HepG2 (cell line): ENCODE measurements around the gene TOMM6. TPM values are rescaled to one million over a fixed set of nuclear protein-coding genes. Genes with fewer than 3 reads are reported as not detected.
A peak's percentile ranks its signal among the peaks of the same experiment; 100 is the strongest.

Experiments
- NRL ChIP-seq: sonication (generic); formaldehyde crosslinking; IDR thresholded peaks from 2 replicates; pipeline ENCODE4 v1.5.0; 2020; ENCODE audit warnings: missing genetic modification reagents, mild to moderate bottlenecking, moderate library complexity, borderline replicate concordance
- U2AF1 ChIP-seq: fragments of 200-400 bp; formaldehyde crosslinking; optimal IDR thresholded peaks from 2 replicates; pipeline ENCODE3; 2017; ENCODE audit warnings: mild to moderate bottlenecking, low read depth, low read length
- ZIK1 ChIP-seq: sonication (generic); formaldehyde crosslinking; IDR thresholded peaks from 2 replicates; pipeline ENCODE4 v1.5.0; 2020; ENCODE audit warnings: mild to moderate bottlenecking, low read depth, missing genetic modification reagents, borderline replicate concordance
- ZNF143 ChIP-seq: sonication (generic); formaldehyde crosslinking; IDR thresholded peaks from 2 replicates; pipeline ENCODE4 v1.4.0; 2020; ENCODE audit warnings: missing genetic modification reagents
- ZNF33A ChIP-seq: sonication (generic); formaldehyde crosslinking; IDR thresholded peaks from 2 replicates; pipeline ENCODE4 v1.5.1; 2020; ENCODE audit warnings: missing genetic modification reagents, mild to moderate bottlenecking, moderate library complexity, borderline replicate concordance
- ZNF891 ChIP-seq: sonication (generic); formaldehyde crosslinking; IDR thresholded peaks from 2 replicates; pipeline ENCODE4 v1.5.0; 2020; ENCODE audit warnings: mild to moderate bottlenecking, missing genetic modification reagents
- polyA plus RNA-seq, 8 experiments: library from polyadenylated mRNA; depleted of rRNA in 3 of 8; stranded (reverse) in 7 of 8; unstranded in 1 of 8; fragments of >200 nt; fragmentation: Illumina TruSeq in 4 of 8; extraction: Trizol in 4 of 8; gene quantifications; 2 replicates each; pipeline versions ENCODE4 v1.2.1 to v1.2.3, GENCODE V29; 2011 to 2016; ENCODE audit warnings: low read depth in 4 of 8, missing spikeins in 1 of 8, mixed read lengths in 1 of 8; ENCODE audit not compliant: insufficient read depth in 1 of 8
- total RNA-seq, 5 experiments: library from RNA; depleted of rRNA; stranded (reverse); fragments of >200 nt; fragmentation: Illumina TruSeq; extraction: Trizol; gene quantifications; 2 replicates each; pipeline ENCODE4 v1.2.3, GENCODE V29; 2016; ENCODE audit warnings: low read depth in 1 of 5
- TF ChIP-seq, protein P1 (sequence below): fragments of 450-650 bp; IDR thresholded peaks from 2 replicates; pipeline ENCODE4 v1.6.1; 2017; ENCODE audit warnings: mild to moderate bottlenecking
- TF ChIP-seq, protein P2 (sequence below): sonication (generic); IDR thresholded peaks from 2 replicates; pipeline ENCODE4 v1.6.1; 2016; ENCODE audit warnings: low read depth, borderline replicate concordance
- TF ChIP-seq, protein P3 (sequence below): sonication (generic); formaldehyde crosslinking; IDR thresholded peaks from 2 replicates; pipeline ENCODE4 v1.4.0; 2020; ENCODE audit warnings: low read depth, missing genetic modification reagents
- TF ChIP-seq, protein P4 (sequence below): IDR thresholded peaks from 2 replicates; pipeline ENCODE4 v1.6.1; 2016; ENCODE audit warnings: low read depth
- TF ChIP-seq, protein P5 (sequence below): sonication (generic); formaldehyde crosslinking; IDR thresholded peaks from 2 replicates; pipeline ENCODE4 v1.5.1; 2020; ENCODE audit warnings: missing genetic modification reagents, mild to moderate bottlenecking, borderline replicate concordance

The TOMM6 gene
- total and polyA plus RNA-seq, 2 of the 13 experiments (the other 11 are each of a cell fraction or from before 2014, with no cell fraction given), result 320 to 321 TPM

DNA sequence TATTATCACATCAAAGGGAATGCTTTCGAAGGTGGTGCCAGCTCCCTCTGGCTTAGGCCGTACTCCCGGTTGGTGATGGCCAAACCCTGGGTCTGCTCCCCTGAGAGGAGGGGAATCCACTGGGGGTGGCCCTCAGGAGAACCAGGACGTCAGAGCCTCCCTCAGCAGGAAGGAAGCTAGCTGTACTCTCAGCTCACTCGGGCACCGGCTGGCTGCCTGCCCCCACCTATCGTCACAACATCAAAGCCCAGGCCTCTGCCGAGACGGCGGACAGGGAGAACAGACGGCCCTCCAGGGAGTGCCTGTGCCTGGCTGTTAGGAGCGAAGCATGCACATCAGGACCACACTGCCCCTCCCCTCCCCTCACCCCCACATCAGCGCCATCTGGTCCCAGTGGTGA, 31.1 kb upstream of the TOMM6 start (continued):
- TF ChIP-seq, protein P1, sequence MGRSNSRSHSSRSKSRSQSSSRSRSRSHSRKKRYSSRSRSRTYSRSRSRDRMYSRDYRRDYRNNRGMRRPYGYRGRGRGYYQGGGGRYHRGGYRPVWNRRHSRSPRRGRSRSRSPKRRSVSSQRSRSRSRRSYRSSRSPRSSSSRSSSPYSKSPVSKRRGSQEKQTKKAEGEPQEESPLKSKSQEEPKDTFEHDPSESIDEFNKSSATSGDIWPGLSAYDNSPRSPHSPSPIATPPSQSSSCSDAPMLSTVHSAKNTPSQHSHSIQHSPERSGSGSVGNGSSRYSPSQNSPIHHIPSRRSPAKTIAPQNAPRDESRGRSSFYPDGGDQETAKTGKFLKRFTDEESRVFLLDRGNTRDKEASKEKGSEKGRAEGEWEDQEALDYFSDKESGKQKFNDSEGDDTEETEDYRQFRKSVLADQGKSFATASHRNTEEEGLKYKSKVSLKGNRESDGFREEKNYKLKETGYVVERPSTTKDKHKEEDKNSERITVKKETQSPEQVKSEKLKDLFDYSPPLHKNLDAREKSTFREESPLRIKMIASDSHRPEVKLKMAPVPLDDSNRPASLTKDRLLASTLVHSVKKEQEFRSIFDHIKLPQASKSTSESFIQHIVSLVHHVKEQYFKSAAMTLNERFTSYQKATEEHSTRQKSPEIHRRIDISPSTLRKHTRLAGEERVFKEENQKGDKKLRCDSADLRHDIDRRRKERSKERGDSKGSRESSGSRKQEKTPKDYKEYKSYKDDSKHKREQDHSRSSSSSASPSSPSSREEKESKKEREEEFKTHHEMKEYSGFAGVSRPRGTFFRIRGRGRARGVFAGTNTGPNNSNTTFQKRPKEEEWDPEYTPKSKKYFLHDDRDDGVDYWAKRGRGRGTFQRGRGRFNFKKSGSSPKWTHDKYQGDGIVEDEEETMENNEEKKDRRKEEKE, result no peak
- TF ChIP-seq ZNF33A (CRISPR knock-in tag) (no peak), ZIK1 (CRISPR knock-in tag) (no peak), U2AF1 (no peak), ZNF143 (CRISPR knock-in tag) (no peak), NRL (CRISPR knock-in tag) (0 out of 2 replicates have a peak, but pooled peaks have one; percentile 48), ZNF891 (0 out of 2 replicates have a peak, but pooled peaks have one; percentile 50)
- TF ChIP-seq, protein P2, sequence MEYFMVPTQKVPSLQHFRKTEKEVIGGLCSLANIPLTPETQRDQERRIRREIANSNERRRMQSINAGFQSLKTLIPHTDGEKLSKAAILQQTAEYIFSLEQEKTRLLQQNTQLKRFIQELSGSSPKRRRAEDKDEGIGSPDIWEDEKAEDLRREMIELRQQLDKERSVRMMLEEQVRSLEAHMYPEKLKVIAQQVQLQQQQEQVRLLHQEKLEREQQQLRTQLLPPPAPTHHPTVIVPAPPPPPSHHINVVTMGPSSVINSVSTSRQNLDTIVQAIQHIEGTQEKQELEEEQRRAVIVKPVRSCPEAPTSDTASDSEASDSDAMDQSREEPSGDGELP, result no peak
- TF ChIP-seq, protein P3, sequence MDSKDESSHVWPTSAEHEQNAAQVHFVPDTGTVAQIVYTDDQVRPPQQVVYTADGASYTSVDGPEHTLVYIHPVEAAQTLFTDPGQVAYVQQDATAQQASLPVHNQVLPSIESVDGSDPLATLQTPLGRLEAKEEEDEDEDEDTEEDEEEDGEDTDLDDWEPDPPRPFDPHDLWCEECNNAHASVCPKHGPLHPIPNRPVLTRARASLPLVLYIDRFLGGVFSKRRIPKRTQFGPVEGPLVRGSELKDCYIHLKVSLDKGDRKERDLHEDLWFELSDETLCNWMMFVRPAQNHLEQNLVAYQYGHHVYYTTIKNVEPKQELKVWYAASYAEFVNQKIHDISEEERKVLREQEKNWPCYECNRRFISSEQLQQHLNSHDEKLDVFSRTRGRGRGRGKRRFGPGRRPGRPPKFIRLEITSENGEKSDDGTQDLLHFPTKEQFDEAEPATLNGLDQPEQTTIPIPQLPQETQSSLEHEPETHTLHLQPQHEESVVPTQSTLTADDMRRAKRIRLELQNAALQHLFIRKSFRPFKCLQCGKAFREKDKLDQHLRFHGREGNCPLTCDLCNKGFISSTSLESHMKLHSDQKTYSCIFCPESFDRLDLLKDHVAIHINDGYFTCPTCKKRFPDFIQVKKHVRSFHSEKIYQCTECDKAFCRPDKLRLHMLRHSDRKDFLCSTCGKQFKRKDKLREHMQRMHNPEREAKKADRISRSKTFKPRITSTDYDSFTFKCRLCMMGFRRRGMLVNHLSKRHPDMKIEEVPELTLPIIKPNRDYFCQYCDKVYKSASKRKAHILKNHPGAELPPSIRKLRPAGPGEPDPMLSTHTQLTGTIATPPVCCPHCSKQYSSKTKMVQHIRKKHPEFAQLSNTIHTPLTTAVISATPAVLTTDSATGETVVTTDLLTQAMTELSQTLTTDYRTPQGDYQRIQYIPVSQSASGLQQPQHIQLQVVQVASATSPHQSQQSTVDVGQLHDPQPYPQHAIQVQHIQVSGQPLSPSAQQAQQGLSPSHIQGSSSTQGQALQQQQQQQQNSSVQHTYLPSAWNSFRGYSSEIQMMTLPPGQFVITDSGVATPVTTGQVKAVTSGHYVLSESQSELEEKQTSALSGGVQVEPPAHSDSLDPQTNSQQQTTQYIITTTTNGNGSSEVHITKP (CRISPR knock-in tag), result no peak
- TF ChIP-seq, protein P4, sequence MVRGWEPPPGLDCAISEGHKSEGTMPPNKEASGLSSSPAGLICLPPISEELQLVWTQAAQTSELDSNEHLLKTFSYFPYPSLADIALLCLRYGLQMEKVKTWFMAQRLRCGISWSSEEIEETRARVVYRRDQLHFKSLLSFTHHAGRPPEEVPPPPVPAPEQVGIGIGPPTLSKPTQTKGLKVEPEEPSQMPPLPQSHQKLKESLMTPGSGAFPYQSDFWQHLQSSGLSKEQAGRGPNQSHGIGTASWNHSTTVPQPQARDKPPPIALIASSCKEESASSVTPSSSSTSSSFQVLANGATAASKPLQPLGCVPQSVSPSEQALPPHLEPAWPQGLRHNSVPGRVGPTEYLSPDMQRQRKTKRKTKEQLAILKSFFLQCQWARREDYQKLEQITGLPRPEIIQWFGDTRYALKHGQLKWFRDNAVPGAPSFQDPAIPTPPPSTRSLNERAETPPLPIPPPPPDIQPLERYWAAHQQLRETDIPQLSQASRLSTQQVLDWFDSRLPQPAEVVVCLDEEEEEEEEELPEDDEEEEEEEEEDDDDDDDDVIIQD, result no peak
- TF ChIP-seq, protein P5, sequence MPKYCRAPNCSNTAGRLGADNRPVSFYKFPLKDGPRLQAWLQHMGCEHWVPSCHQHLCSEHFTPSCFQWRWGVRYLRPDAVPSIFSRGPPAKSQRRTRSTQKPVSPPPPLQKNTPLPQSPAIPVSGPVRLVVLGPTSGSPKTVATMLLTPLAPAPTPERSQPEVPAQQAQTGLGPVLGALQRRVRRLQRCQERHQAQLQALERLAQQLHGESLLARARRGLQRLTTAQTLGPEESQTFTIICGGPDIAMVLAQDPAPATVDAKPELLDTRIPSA, result no peak
